Measurements from ENCODE around the gene YBX2.

Gene YBX2

GRCh38 chr17:7241783-7242716, 52.4 kb downstream of the YBX2 start, which contains the start of gene GABARAP:
TSS of gene GABARAP (minus strand) at chr17:7242449. CDS start at chr17:7242330, 119 bp downstream.
- DNase-seq = peak; percentile 93

- DNase-seq = no peak
These were observed 53.2 kb downstream of the YBX2 start for GRCh38 chr17:7241090-7241733.

GRCh38 chr17:7240375-7240774, 54.1 kb downstream of the YBX2 start:
- DNase-seq = no peak

GRCh38 chr17:7239091-7240027, 55.1 kb downstream of the YBX2 start, which contains the start of gene PHF23:
TSS of gene PHF23 (minus strand) at chr17:7239457. CDS start at chr17:7239279, 178 bp downstream.
- DNase-seq = peak; percentile 96

- no peak for DNase-seq
These were observed 55.9 kb downstream of the YBX2 start for GRCh38 chr17:7238420-7239090.

All from activated CD4-positive, alpha-beta T cell treated with anti-CD3 and anti-CD28 coated beads, Interleukin-2, amount 50 U/mL, for 1 hour (primary cell).